ENCODE data around the gene UBB.

- TF ChIP-seq ZNF274 (IDR thresholded peaks at IDR 0.05; ENCODE audit: low read depth, low read length), result no peak
- no peak for TF ChIP-seq YY1 (IDR thresholded peaks at IDR 0.05; ENCODE audit: insufficient read depth, insufficient read length)
Observed at GRCh38 chr17:16354585-16354984, 26.3 kb upstream of the UBB start.
